Measurements from ENCODE around the gene PLEKHM3. TPM values are rescaled to one million over a fixed set of nuclear protein-coding genes. Genes with fewer than 3 reads are reported as not detected.

PLEKHM3 gene
- total and polyA plus RNA-seq, 2 of the 13 experiments (the other 11 are each of a cell fraction or from before 2014, with no cell fraction given), result 4.5 to 4.7 TPM

DNA sequence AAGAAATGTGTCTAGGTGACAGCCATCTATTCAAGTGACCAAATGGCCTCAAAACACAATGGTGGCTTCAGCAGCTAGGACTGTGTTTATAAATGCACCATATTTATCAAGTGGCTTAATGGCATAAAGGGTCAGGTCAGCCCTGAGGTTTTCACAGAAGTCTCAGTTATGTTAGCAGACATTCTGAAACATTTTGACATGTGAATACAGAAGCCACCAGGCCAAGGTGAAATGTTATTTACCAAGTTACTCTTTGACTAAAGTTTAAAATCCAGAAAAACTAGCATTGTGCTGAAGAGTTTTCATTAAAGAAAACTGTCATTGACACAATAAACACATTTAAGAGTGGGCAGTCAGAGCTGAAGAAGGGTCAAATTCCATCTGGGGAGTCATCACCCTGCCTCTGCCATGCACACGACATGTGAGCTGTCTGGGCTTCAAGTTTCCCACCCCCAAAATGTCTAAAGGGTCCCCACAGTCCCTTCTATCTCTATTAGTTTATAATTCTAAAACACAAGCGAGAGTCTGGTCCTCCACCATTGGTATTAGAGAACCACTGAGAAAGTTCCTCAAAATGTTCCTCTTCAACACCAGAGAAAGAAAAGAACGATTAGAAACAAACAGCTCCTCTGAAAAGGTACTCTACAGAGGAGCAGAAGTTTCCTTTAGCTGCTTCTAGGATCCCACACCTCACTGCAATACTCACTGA is 178.1 kb downstream of the PLEKHM3 start (continued):
- TF ChIP-seq, protein P1, sequence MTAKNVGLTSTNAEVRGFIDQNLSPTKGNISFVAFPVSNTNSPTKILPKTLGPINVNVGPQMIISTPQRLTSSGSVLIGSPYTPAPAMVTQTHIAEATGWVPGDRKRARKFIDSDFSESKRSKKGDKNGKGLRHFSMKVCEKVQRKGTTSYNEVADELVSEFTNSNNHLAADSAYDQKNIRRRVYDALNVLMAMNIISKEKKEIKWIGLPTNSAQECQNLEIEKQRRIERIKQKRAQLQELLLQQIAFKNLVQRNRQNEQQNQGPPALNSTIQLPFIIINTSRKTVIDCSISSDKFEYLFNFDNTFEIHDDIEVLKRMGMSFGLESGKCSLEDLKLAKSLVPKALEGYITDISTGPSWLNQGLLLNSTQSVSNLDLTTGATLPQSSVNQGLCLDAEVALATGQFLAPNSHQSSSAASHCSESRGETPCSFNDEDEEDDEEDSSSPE (CRISPR knock-in tag; IDR thresholded peaks at IDR 0.05), result no peak
- TF ChIP-seq ZNF513 (CRISPR knock-in tag; conservative IDR thresholded peaks at IDR 0.05) (no peak), CENPT (CRISPR knock-in tag; IDR thresholded peaks at IDR 0.05; ENCODE audit: low read depth) (no peak), EZH2 (conservative IDR thresholded peaks at IDR 0.05; ENCODE audit: low read depth, low read length) (no peak), RAD21 (CRISPR knock-in tag; IDR thresholded peaks at IDR 0.05) (no peak), RELA (CRISPR knock-in tag; IDR thresholded peaks at IDR 0.05) (no peak), ELK4 (CRISPR knock-in tag; IDR thresholded peaks at IDR 0.05; ENCODE audit: borderline replicate concordance) (no peak), TOPORS (CRISPR knock-in tag; IDR thresholded peaks at IDR 0.05) (no peak), CCAR2 (optimal IDR thresholded peaks at IDR 0.05; ENCODE audit: low read depth, low read length) (no peak), ATM (IDR thresholded peaks at IDR 0.05; ENCODE audit: borderline replicate concordance) (no peak), ZNF260 (CRISPR knock-in tag; IDR thresholded peaks at IDR 0.05; ENCODE audit: borderline replicate concordance, low read depth) (no peak), ZNF605 (CRISPR knock-in tag; IDR thresholded peaks at IDR 0.05) (no peak), FIP1L1 (IDR thresholded peaks at IDR 0.05; ENCODE audit: borderline replicate concordance, insufficient read depth, low read depth, low read length) (no peak), BRCA1 (CRISPR knock-in tag; IDR thresholded peaks at IDR 0.05) (0 out of 2 replicates have a peak, but pooled peaks have one; percentile 55), DR1 (CRISPR knock-in tag; IDR thresholded peaks at IDR 0.05) (no peak), ZFP36L2 (CRISPR knock-in tag; IDR thresholded peaks at IDR 0.05) (no peak)
- TF ChIP-seq, protein P2, sequence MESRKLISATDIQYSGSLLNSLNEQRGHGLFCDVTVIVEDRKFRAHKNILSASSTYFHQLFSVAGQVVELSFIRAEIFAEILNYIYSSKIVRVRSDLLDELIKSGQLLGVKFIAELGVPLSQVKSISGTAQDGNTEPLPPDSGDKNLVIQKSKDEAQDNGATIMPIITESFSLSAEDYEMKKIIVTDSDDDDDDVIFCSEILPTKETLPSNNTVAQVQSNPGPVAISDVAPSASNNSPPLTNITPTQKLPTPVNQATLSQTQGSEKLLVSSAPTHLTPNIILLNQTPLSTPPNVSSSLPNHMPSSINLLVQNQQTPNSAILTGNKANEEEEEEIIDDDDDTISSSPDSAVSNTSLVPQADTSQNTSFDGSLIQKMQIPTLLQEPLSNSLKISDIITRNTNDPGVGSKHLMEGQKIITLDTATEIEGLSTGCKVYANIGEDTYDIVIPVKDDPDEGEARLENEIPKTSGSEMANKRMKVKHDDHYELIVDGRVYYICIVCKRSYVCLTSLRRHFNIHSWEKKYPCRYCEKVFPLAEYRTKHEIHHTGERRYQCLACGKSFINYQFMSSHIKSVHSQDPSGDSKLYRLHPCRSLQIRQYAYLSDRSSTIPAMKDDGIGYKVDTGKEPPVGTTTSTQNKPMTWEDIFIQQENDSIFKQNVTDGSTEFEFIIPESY (CRISPR knock-in tag; IDR thresholded peaks at IDR 0.05), result no peak
- TF ChIP-seq, protein P3, sequence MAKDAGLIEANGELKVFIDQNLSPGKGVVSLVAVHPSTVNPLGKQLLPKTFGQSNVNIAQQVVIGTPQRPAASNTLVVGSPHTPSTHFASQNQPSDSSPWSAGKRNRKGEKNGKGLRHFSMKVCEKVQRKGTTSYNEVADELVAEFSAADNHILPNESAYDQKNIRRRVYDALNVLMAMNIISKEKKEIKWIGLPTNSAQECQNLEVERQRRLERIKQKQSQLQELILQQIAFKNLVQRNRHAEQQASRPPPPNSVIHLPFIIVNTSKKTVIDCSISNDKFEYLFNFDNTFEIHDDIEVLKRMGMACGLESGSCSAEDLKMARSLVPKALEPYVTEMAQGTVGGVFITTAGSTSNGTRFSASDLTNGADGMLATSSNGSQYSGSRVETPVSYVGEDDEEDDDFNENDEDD (CRISPR knock-in tag; IDR thresholded peaks at IDR 0.05; ENCODE audit: borderline replicate concordance), result peak; percentile 58; the same call in 1 of the 2 replicates
- TF ChIP-seq, protein P4, sequence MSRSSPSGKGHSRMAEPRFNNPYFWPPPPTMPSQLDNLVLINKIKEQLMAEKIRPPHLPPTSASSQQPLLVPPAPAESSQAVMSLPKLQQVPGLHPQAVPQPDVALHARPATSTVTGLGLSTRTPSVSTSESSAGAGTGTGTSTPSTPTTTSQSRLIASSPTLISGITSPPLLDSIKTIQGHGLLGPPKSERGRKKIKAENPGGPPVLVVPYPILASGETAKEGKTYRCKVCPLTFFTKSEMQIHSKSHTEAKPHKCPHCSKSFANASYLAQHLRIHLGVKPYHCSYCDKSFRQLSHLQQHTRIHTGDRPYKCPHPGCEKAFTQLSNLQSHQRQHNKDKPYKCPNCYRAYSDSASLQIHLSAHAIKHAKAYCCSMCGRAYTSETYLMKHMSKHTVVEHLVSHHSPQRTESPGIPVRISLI (CRISPR knock-in tag; IDR thresholded peaks at IDR 0.05; ENCODE audit: borderline replicate concordance), result 0 out of 2 replicates have a peak, but pooled peaks have one; percentile 20
- TF ChIP-seq, protein P5, sequence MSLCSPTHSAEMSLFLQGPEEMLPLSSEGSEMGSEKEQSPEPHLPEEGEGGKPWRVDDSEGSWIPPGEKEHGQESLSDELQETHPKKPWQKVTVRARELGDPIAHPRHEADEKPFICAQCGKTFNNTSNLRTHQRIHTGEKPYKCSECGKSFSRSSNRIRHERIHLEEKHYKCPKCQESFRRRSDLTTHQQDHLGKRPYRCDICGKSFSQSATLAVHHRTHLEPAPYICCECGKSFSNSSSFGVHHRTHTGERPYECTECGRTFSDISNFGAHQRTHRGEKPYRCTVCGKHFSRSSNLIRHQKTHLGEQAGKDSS (CRISPR knock-in tag; IDR thresholded peaks at IDR 0.05; ENCODE audit: borderline replicate concordance, low read depth), result no peak

Measured in HepG2 (cell line).